Posterior cingulate gyrus (tissue), 11 donors: ENCODE measurements around the gene PDHB.

Experiments used
- DNase-seq, 10 donors: peaks; one replicate each; pipeline versions ENCODE4 v3.0.0 to v3.0.0-alpha.2; 2020 to 2021; ENCODE audit warnings: mixed read lengths in 3 of 10
- intact Hi-C: fragments of 100-400 bp; cut with DNase I; formaldehyde crosslinking; loops from one replicate; pipeline ENCODE4 v1.15.1; 2023

Gene PDHB

DNA sequence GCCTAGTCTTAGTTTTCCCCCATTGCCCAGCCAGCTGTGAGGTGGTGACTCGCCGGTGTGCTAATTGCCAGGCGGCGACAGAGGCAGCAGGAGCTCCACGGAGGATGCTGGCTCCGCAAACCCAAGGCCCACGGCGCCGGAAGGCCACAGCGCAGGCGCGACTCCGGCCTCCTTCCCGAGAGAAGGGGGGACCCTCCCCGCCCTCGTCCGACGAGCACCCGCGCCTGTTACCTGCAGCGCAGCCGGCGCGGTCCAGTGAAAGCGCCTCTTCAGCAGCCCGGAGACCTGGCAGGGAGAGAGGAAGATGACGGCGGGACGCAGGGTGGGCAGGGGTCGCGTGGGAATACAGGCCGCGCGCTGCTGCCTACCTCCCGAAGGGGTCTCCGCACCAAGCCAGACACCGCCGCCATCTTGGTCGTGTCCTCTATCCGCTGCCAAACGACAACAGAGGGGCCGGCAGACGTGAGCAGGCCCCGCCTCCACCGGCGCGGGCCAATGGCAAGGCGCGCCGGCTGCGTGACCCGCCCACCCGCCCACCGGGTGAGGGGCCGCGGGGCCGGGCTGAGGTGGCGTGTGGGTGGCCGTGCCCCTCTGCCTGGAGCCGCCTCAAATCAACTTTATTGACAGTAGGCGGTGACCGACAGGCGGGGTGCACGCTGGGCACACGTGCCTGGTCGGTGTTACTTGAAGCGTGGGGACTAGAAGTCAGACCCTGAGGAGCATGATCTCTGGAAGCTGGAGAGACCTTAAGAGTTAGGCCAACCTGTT, at the start of gene PDHB:
TSS of gene PDHB (minus strand) at position 433 of the 768 bp plus-strand sequence. CDS start at position 410, 23 bp downstream.
- intact Hi-C loops, result loop anchor here (2.0 kb wide), 1 partner anchor 57 kb away; no protein-coding TSS in a partner anchor
- peak; percentile 86 to 99 (median 92) for DNase-seq

DNA sequence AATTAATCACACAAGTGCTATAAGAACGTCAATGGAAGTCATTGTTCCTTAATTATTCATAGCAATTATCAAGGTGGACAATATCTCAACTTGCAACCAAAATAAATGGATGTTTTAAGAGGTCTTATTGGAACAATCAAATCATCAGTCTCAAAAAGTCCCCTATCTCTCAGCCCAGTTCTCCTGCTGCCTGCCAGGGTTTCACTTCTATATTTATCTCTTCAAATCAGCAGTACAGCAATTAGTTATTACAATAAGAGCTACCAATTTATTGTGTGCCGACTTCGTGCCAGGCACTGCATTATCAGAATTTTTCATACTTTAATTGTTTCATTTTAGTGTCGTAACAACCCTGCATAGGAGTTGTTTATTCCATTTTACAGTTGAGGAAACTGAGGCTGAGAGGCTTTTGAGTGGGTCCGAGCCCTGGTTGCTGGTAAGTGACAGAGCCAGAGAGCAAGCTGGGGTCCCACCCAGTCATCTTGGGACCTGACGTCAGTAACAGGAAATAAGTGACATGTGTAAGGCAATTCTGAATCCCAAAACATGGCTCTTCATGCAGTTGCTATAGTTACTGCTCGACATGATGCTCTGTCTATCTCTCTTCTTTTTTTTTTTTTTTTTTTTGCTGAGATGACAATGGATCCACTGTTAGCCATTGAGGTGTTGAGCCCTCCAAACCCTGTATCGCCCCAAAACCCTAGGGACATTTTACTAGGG, 49.4 kb upstream of the PDHB start:
- DNase-seq, result no peak
- intact Hi-C loops, result no loop called here

DNA sequence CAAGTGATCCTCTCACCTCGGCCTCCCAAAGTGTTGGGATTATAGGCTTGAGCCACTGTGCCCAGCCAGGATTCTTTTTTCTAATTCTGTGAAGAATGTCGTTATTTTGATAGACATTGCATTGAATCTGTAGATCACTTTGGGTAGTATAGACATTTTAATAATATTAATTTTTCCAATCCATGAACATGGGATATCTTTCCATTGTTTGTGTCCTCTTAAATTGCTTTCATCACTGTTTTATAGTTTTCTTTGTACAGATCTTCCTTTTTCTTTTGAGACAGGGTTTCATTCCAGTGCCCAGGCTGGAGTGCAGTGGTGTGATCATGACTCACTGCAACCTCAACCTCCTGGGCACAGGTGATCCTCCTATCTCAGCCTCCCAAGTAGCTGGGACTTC, 46.7 kb upstream of the PDHB start:
- intact Hi-C loops, result no loop called here
- no peak for DNase-seq

DNA sequence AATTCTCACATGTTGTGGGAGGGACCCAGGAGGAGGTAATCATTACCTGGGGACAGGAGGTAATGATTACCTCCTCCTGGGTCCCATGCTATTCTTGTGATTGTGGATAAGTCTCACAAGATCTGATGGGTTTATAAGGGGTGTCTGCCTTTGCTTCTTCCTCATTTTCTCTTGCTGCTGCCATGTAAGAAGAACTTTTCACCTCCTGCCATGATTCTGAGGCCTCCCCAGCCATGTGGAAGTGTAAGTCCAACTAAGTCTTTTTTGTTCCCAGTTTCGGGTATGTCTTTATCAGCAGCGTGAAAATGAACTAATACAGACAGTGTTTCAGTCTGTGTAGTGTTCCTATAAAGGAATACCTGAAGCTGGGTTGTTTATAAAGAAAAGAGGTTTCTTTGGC, 45.1 kb upstream of the PDHB start:
- intact Hi-C loops, result no loop called here
- DNase-seq, result no peak

DNA sequence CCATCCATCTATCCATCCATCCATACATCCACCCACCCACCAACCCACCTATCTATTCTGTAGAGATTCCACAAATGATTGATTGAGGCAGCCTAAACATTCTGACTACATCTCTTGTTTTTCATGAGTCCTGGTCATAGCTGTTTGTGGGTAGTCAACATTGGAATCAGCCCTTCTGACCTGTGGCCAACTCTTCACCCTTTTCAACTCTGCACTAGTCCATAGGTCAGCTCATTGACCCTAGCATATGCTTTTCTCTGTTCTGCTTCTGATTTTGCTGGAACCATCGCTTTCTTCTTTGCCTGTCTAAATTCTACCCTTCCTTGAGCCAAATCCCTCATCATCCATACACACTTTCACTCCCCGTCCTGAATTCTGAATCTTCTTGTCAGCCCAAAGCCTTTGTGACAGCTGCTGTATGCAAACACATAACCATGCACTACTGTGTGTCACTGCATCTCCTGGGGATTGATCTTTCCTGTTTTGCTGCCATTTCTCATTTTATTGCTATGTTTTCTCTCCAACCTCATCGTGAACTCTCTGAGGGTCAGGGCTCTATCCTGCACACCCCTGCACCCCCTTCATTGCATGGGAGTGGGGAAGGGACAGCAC, 41.4 kb upstream of the PDHB start:
- intact Hi-C loops, result no loop called here
- DNase-seq, result no peak

DNA sequence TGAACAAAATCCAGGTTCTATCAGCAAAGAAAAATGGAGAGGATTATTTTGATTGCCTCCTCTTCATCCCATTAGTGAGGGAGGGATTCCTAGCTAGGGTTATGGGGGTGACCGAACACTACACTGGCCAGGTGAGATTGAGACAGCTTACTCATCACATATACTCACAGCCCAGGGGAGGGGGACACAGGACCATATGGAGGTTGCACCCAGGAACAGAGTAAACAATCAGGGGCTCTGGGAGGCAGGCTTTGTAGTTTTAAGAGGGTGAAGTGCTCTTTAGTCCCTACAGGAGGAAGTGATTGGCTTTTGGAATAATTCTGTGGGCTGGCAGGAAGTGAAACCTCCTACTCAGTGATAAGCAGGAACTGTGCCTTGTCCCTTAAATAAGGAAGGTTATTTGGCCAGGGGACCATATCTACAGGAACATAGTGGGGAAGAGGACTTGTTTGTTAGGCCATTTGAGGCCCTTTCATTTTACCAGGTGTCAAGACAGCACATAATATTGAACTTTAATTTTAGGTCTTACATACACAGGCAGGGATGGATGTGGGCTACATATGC, 40.8 kb upstream of the PDHB start:
- DNase-seq, result no peak
- intact Hi-C loops, result no loop called here

DNA sequence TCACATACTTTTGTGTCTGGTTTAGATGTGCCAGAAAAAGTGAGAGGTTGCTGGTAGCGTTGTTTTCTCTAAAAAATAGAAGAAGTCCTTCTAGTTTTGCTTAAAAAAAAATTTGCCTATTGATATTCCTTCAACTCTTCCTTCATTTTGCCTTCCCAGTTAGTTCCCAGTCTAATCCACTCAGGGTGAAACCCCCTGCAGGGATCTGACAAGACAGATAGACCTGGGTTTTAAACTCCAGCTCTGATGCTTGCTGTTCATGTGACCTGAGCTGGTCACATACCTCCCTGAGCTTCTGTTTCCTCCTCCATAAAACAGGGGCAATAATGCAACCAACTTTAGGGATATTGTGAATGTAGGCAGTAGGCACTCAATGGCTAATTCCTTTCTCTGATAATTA, 39.6 kb upstream of the PDHB start:
- no peak for DNase-seq
- intact Hi-C loops, result no loop called here

DNA sequence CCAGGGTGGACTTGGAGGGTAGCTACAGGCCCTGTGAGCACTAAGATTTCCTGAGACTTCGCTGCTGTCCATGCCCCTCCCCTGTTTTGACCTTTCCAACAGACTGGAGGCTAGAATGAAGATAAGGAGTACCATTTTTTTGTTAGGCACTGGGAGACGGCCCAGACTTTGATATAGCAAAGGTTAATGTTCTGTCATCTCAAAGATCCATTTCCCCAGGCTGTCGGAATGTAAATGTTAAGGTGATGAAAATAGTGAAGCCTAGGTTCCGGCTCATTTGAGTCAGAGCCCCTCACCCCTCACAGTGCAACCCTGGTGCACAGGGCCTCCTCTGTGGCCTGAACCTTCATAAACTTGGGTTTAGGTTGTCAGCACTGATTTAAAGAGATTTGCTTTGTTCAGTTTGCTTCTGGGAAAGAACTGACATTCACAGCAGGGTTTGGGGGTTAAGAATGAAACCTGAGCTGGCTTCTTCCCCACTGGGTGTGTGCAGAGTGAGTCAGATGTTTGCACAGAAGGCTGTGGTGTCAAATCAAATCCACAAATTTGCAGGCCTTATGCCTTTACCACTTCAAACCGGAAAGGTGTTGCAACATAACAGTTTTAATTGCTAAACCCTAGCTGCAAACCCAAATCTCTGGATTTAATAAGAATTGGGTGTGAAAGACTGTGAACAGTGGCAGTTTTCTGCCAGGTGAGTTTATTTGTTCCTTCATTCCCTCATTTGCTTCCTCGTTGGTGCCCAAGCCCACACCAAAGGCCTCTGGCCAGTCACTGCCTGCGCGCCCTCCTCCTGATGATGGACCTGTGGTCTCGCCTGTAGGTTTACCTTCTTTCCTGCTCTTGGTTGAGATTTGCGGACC, 37.6 kb upstream of the PDHB start:
- intact Hi-C loops, result no loop called here
- no peak for DNase-seq

DNA sequence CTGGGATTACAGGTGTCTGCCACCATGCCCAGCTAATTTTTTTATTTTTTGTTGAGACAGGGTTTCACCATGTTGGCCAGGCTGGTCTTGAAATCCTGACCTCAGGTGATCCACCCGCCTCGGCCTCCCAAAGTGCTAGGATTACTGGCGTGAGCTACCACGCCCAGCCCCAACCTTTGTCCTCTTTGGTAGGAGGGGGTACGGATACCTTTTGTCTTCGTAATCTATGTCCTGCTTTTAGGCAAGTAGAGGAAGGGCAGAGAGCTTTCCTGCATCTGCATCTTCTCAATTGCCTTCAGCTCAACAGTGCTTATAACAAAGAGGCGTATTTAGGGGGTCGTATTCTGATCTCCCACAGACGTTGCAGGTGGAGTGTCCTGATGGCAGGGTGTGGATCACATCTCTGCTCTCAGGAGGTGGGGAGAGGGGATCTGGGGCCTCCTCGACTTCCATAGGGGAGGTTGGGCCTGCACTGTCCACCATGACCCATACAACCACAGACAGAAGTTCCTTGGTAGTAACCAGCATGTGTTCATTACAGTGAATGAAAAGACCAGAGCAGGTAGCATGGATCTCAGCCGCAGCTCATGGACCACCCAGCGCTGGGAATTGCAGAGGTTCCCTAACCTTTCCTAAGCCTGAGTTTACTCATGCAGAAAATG, 36.9 kb upstream of the PDHB start:
- intact Hi-C loops, result no loop called here
- DNase-seq, result no peak

DNA sequence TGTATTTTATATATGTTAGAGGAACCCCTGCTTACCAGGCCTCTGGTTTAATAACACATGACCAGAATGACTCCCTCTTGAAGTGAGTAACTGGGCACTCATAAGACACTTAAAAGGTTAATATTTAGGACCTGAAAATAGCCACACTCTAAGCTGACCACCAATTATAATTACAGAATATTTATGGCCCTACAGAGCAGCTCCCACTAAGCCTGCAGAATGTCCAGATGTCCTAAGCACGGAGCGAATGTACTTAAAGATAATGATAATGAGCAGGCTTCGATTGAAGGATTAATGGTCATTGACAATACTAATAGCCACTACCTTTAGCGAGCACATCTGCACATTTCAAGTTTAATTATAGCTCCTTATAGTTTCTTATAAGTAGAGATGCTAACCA, 35.5 kb upstream of the PDHB start:
- no peak for DNase-seq
- intact Hi-C loops, result no loop called here

DNA sequence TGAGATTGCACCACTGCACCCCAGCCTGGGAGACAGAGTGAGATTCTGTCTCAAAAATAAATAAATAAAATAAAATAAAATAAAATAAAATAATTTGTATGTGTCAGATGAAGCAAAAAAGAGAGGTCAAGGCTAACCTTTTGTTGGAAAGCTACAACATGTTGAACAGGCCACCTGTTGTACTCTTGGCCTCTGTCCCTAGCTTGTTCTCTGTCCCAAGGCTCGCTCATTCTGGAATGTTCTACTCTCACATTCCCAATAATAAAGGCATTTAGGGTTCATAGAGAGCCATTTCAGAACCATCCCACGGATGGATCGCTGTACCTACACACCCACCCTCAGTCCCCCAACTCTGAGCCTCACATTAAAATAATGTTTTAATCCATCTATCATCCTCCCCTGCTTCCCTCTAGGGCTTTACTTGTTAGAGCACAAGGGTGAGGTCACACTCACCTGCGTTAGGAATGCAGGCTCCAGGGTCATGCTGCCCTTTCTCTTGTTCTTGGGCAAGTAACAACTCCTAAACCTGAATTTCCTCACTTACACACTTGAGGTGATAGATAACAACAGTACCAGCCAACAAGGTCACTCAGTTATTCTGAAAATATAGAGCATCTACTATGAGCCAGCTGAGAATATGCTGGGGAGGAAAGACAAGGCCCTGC, 33.4 kb upstream of the PDHB start:
- intact Hi-C loops, result no loop called here
- DNase-seq, result no peak

DNA sequence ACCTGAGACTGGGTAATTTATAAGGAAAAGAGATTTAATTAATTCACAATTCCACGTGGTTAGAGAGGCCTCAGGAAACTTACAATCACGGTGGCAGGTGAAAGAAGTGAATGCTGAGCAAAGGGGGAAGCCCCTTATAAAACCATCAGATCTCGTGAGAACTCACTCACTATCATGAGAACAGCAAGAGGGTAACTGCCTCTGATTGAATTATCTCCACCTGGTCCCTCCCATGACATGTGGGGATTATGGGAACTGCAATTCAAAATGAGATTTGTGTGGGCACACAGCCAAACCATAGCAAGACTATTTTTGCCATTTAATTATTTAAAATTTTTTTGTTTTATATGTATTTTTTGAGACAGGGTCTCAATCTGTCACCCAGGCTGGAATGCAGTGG, 31.2 kb upstream of the PDHB start:
- intact Hi-C loops, result no loop called here
- no peak for DNase-seq

DNA sequence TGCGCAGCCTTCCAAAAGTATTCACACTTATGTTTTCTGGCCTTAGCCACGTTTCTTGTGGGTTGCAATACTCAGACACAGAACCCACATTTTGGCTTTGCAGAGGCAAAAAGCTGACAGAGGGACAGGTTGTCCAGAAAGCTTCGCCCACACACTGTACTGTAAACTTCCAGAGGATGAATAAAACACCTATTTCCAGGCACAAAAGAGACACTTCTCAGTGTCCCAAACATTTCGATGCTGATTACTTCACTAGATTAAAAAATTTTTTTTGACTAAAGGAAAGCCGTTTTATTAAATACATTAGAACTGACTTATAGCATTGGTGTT, 30.3 kb upstream of the PDHB start:
- no peak for DNase-seq
- intact Hi-C loops, result loop anchor here (1.0 kb wide), 1 partner anchor 68 kb away; no protein-coding TSS in a partner anchor

DNA sequence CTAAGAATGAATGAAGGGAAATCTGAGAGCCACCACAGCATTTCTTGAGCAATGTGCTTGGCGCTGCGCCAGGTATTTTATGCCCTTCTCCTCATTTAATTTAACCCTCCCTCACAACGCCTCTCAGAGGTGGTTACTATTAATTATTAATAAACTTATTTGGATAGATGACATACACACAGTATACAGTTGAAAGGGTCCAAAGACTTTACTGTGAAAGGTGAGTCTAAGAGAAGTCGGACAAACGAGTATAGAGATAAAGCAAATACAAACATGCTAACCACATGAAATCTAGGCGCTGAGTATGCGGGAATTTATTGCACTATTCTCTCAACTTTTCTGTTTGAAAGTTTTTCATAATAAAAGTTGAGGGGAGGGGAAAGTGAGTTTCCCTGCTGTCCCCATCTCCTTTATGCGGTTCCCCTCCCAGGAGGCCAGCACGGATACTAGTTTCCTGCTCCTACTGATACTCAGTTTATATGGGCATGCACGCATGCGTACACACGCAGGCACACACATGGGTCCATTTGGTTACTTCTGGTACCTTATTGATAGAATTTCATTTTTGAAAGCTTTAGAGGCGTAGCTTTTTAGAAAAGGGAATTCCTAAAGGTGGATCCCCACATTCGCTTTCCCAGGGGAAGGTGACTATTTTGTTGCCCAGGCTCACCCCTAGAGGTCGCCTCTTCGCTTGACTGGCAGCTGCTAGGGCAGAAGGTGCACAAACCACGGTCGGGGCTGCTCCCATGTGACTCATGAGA, 29.7 kb upstream of the PDHB start:
- peak; percentile 50 to 95 (median 70) for DNase-seq
- intact Hi-C loops, result loop anchor here (1.0 kb wide), 1 partner anchor 69 kb away; no protein-coding TSS in a partner anchor

DNA sequence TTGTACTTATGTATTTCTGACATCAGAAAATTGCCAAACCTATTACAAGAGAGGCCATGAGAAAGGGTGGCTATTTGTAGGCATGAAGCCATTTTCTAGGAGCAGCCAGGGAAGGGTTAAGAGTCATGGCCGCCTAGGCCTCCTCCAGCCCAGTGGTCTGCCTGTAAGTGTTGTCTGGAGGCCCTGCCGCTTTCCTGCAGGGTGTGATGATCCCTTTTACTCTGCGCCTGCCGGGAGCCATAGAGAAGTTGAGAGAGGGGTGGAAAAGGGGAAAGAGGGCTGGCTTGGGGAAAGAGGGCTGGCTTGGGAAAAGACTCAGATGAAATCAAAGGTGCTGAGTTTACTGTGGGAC, 29.2 kb upstream of the PDHB start:
- DNase-seq, result no peak
- intact Hi-C loops, result loop anchor here (1.0 kb wide), 1 partner anchor 69 kb away; no protein-coding TSS in a partner anchor

DNA sequence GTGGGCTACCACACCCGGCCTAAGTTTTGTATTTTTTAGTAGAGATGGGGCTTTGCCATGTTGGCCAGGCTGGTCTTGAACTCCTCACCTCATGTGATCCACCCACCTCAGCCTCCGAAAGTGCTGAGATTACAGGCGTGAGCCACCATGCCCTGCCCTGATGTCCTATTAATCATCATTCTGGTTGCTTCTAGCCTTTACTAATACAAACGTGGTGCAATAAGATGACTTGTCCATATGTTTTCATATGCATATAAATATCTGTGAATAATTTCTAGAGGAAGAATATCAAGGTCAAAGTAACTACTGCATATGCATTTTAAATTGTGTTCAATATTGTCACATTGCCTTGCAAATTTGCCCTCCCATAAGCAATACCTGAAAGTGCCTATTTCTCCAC, 25.5 kb upstream of the PDHB start:
- intact Hi-C loops, result no loop called here
- no peak for DNase-seq

DNA sequence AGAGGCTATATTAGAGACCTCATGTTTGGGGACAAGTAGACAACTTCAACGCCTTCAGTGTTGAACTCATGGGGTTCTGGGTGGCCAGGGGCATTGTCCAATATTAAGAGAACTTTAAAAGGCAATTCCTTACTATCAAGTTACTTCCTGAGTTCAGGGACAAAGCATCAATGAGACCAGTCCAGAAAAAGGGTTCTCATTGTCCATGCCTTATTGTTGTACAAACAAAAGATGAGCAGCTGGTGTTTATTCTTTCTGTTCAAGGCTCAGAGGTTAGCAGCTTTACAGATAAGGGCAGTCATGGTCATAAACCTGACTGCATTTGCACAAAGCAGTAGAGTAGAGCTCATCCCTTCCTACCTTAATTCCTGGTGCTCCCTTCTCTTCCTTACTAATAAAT, 18.5 kb upstream of the PDHB start:
- intact Hi-C loops, result no loop called here
- no peak for DNase-seq
